Measurements from ENCODE around the gene PKD1L1. TPM values are rescaled to one million over a fixed set of nuclear protein-coding genes. Genes with fewer than 3 reads are reported as not detected.
"Not testable (repeated sequence)": the region's sequence is repeated elsewhere in the genome, so short reads cannot be mapped to it uniquely, and the experiment has no call there.

Gene PKD1L1
- total RNA-seq, 4 donors from 2014 or later = 0.44 to 8.4 (median 0.82) TPM

DNA sequence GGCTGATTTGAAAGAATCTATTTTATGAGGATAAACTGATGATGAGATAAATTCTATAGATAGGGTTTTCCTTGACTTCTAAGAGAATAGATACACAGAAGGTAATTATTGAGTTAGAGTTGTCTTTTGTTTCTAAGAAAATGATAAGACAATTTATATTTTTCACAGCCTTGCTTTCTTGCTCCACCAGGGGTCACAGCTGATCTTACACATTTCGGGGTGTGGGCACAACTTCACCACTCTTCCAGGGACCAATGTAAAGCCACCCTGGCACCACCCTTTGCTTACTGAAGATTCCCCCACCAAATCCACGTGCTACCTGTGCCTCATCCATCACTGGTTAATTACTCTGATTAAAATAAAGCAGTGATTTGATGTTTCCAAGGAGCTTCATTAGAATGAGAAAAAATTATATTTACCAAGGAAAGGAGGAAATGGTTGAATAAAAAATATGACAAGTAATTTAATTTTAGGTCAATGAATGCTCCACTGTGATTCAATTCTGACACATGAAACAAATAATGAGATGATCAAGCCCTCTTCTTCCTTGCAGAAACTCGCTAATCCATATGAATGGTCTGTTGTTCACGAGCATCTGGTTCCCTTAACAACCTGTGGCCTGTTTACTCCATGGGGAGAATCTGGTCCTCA lies 189.1 kb downstream of the PKD1L1 start:
- Histone ChIP-seq H3K27ac (peak overlapping the region; percentile 83 to 97 (median 91)), H3K27me3 (no peaks in the 10 kb centered on the region), H3K4me1 (peaks cover 0 to 50% (median 28%) of the 10 kb centered on the region in 4 donors), H3K4me3 (no peak overlapping the region), H3K36me3 (no peaks in the 10 kb centered on the region), H3K9me3 (no peaks in the 10 kb centered on the region)
- WGBS, 2 donors = 81 to 87% methylated on average over 4 of the region's 4 CpGs
- TF ChIP-seq POLR2A (IDR thresholded peaks at IDR 0.05) (no peak), EP300 (IDR thresholded peaks at IDR 0.05) (no peak), CTCF (IDR thresholded peaks at IDR 0.05) (peak in 1 of 5 experiments; percentile 22)
- DNase-seq (ENCODE audit: low spot score in 2 of 2) = no peak

- WGBS, 2 donors = 54 to 59% methylated on average over 2 of the region's 2 CpGs
- TF ChIP-seq EP300 (IDR thresholded peaks at IDR 0.05) (no peak), POLR2A (IDR thresholded peaks at IDR 0.05) (no peak), CTCF (IDR thresholded peaks at IDR 0.05) (no peak)
- H3K27me3 ChIP-seq = no peaks in the 10 kb centered on the region
- DNase-seq (ENCODE audit: low spot score in 2 of 2) = no peak
- H3K9me3 ChIP-seq = no peaks in the 10 kb centered on the region
- H3K27ac ChIP-seq = peak overlapping the region; percentile 83 to 97 (median 91)
- no peak overlapping the region for H3K4me3 ChIP-seq
- peaks cover 0 to 51% (median 26%) of the 10 kb centered on the region in 4 donors for H3K4me1 ChIP-seq
- H3K36me3 ChIP-seq = no peaks in the 10 kb centered on the region
These were observed 189.7 kb downstream of the PKD1L1 start for GRCh38 chr7:47758546-47758945.

- DNase-seq (ENCODE audit: low spot score in 2 of 2) = peak; percentile 83 to 88
- no peaks in the 10 kb centered on the region for H3K9me3 ChIP-seq
- no peaks in the 10 kb centered on the region for H3K27me3 ChIP-seq
- H3K4me1 ChIP-seq = peaks cover 0 to 45% (median 22%) of the 10 kb centered on the region in 4 donors
- H3K4me3 ChIP-seq = no peak overlapping the region
- WGBS, 2 donors = 26 to 27% methylated on average over 10 of the region's 10 CpGs
- H3K27ac ChIP-seq = peak overlapping the region; percentile 83 to 97 (median 91)
- TF ChIP-seq POLR2A (IDR thresholded peaks at IDR 0.05) (peak; percentile 48 to 52), CTCF (IDR thresholded peaks at IDR 0.05) (peak in 1 of 5 experiments; percentile 47), EP300 (IDR thresholded peaks at IDR 0.05) (peak; percentile 99)
- H3K36me3 ChIP-seq = no peaks in the 10 kb centered on the region
These were observed 190.3 kb downstream of the PKD1L1 start for GRCh38 chr7:47757921-47758411.

- no peaks in the 10 kb centered on the region for H3K9me3 ChIP-seq
- no peaks in the 10 kb centered on the region for H3K36me3 ChIP-seq
- H3K27ac ChIP-seq = peak overlapping the region in 3 of 4 donors; percentile 86 to 96 (median 95)
- WGBS, 2 donors = 60 to 62% methylated on average over 4 of the region's 4 CpGs
- DNase-seq (ENCODE audit: low spot score in 2 of 2) = no peak
- TF ChIP-seq POLR2A (IDR thresholded peaks at IDR 0.05) (no peak), CTCF (IDR thresholded peaks at IDR 0.05) (no peak), EP300 (IDR thresholded peaks at IDR 0.05) (no peak)
- H3K4me1 ChIP-seq = peaks cover 0 to 39% (median 20%) of the 10 kb centered on the region in 4 donors
- no peak overlapping the region for H3K4me3 ChIP-seq
- H3K27me3 ChIP-seq = no peaks in the 10 kb centered on the region
These were observed 191.6 kb downstream of the PKD1L1 start for GRCh38 chr7:47756636-47757035.

- Histone ChIP-seq H3K27ac (peak overlapping the region in 1 of 4 donors; percentile 63), H3K4me3 (no peak overlapping the region), H3K27me3 (no peaks in the 10 kb centered on the region), H3K9me3 (no peaks in the 10 kb centered on the region), H3K36me3 (no peaks in the 10 kb centered on the region), H3K4me1 (peaks cover 0 to 39% (median 20%) of the 10 kb centered on the region in 4 donors)
- TF ChIP-seq CTCF (IDR thresholded peaks at IDR 0.05) (no peak), POLR2A (IDR thresholded peaks at IDR 0.05) (no peak), EP300 (IDR thresholded peaks at IDR 0.05) (no peak)
- 61 to 95% methylated on average over 3 of the region's 3 CpGs for WGBS, 2 donors
- no peak for DNase-seq (ENCODE audit: low spot score in 2 of 2)
These were observed 193.0 kb downstream of the PKD1L1 start for GRCh38 chr7:47755248-47755647.

- not testable (repeated sequence) for DNase-seq (ENCODE audit: low spot score in 2 of 2); H3K27ac ChIP-seq; H3K27me3 ChIP-seq; H3K9me3 ChIP-seq; H3K36me3 ChIP-seq; H3K4me3 ChIP-seq; H3K4me1 ChIP-seq
- WGBS, 2 donors = 75 to 96% methylated on average over 5 of the region's 5 CpGs
These were observed 196.5 kb downstream of the PKD1L1 start for GRCh38 chr7:47751724-47752123.
